ENCODE results near the gene LRRK2.

DNA sequence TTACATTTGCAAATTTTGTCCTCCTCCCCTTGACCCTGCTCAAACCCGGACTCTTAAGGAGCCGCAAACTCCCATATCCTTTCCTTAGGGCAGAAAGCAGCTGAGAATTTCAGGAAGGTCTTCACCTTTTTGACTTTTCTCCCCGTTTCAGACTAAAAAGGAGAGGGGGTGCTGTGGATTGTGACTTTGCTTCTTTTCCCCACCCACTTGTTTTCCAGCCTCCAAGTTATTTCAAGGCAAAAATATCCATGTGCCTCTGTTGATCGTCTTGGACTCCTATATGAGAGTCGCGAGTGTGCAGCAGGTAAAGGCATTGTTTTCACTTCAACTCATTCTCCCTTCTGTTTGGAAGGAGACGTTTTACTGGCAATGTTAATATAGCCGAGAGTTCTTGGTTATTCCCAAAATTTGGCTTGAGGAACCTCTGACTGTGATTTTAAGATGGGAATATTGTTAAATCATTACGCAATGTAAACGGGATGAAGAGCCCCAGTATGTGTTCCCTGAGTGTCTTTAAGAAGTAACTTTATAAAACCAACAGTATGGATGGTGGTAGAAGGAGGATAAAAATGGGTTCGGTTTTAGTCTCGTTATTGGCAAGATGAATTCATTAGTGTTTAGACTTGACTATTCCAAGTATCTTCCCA is 663 bp downstream of the LRRK2 start:
- TF ChIP-seq, protein P1, sequence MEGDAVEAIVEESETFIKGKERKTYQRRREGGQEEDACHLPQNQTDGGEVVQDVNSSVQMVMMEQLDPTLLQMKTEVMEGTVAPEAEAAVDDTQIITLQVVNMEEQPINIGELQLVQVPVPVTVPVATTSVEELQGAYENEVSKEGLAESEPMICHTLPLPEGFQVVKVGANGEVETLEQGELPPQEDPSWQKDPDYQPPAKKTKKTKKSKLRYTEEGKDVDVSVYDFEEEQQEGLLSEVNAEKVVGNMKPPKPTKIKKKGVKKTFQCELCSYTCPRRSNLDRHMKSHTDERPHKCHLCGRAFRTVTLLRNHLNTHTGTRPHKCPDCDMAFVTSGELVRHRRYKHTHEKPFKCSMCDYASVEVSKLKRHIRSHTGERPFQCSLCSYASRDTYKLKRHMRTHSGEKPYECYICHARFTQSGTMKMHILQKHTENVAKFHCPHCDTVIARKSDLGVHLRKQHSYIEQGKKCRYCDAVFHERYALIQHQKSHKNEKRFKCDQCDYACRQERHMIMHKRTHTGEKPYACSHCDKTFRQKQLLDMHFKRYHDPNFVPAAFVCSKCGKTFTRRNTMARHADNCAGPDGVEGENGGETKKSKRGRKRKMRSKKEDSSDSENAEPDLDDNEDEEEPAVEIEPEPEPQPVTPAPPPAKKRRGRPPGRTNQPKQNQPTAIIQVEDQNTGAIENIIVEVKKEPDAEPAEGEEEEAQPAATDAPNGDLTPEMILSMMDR (IDR thresholded peaks at IDR 0.05), result no peak
- no peak for TF ChIP-seq POLR2A (IDR thresholded peaks at IDR 0.05; ENCODE audit: low read depth)
